Common myeloid progenitor, CD34-positive (primary cell): Measurements from ENCODE around the gene NPHP4.

Source experiments
- CTCF ChIA-PET: fragments of 350-600 bp; sonication (Branson Sonifier 250); formaldehyde crosslinking; loops from one replicate; lab custom pipeline; 2021; ENCODE audit warnings: antibody characterized with exemption; lab: Charles Lee
- POLR2A ChIA-PET: fragments of 350-600 bp; sonication (Branson Sonifier 250); formaldehyde crosslinking; loops from one replicate; lab custom pipeline; 2021; ENCODE audit warnings: antibody characterized with exemption; lab: Charles Lee
- DNase-seq, 3 donors: peaks; one replicate each; pipeline versions ENCODE4 v3.0.0 to v3.0.0-alpha.2; 2013
- H3K27ac ChIP-seq, 2 experiments: 1 replicate in 1 of 2; 2 replicates in 1 of 2; pipeline ENCODE4 v1.7.0; 2013; ENCODE audit warnings: inconsistent platforms in 2 of 2, low read length in 2 of 2, mild to moderate bottlenecking in 2 of 2, low read depth in 1 of 2, moderate library complexity in 1 of 2; ENCODE audit not compliant: severe bottlenecking in 2 of 2, insufficient read depth in 1 of 2, poor library complexity in 1 of 2
- H3K27me3 ChIP-seq, 5 experiments: replicated peaks in 2 of 5; 1 replicate in 3 of 5; 2 replicates in 2 of 5; pipeline versions ENCODE4 v1.6.1 to v1.7.0; 2013; ENCODE audit warnings: low read length in 4 of 5, mild to moderate bottlenecking in 2 of 5, moderate library complexity in 2 of 5, inconsistent platforms in 1 of 5; ENCODE audit not compliant: insufficient read depth in 5 of 5, control insufficient read depth in 4 of 5
- H3K36me3 ChIP-seq, 4 experiments: 1 replicate in 2 of 4; 2 replicates in 2 of 4; pipeline versions ENCODE4 v1.6.1 to v1.7.0; 2013; ENCODE audit warnings: low read length in 3 of 4, control low read depth in 1 of 4, mild to moderate bottlenecking in 1 of 4; ENCODE audit not compliant: control insufficient read depth in 4 of 4, insufficient read depth in 4 of 4
- H3K4me1 ChIP-seq, 4 experiments: 1 replicate in 3 of 4; 2 replicates in 1 of 4; pipeline versions ENCODE4 v1.6.1 to v1.7.1; 2013; ENCODE audit warnings: low read length in 3 of 4, mild to moderate bottlenecking in 3 of 4, control low read depth in 1 of 4, inconsistent platforms in 1 of 4, moderate library complexity in 1 of 4; ENCODE audit not compliant: control insufficient read depth in 4 of 4, insufficient read depth in 4 of 4; ENCODE audit errors: control extremely low read depth in 1 of 4
- H3K4me3 ChIP-seq, 7 experiments: 1 replicate in 4 of 7; 2 replicates in 3 of 7; pipeline versions ENCODE4 v1.5.1 to v1.7.0; 2013; ENCODE audit warnings: mild to moderate bottlenecking in 7 of 7, low read length in 6 of 7, moderate library complexity in 6 of 7, inconsistent platforms in 2 of 7, low read depth in 2 of 7, control low read depth in 1 of 7; ENCODE audit not compliant: insufficient read depth in 4 of 7, control insufficient read depth in 1 of 7; ENCODE audit errors: extremely low read depth in 1 of 7
- H3K9me3 ChIP-seq, 5 experiments: 1 replicate in 4 of 5; 2 replicates in 1 of 5; pipeline versions ENCODE4 v1.6.1 to v1.7.1; 2013; ENCODE audit warnings: low read length in 4 of 5, mild to moderate bottlenecking in 2 of 5, inconsistent platforms in 1 of 5, low read depth in 1 of 5, moderate library complexity in 1 of 5; ENCODE audit not compliant: control insufficient read depth in 4 of 5, insufficient read depth in 2 of 5; ENCODE audit errors: control extremely low read depth in 1 of 5
- WGBS: methylation state at CpG from one replicate; pipeline ENCODE4 v1.1.5; 2013; ENCODE audit not compliant: insufficient coverage; 5-methylcytosine and 5-hydroxymethylcytosine counted together

Gene NPHP4

GRCh38 chr1:5913078-5913845, 79.0 kb downstream of the NPHP4 start:
- CTCF ChIA-PET: no interaction called here
- H3K36me3 ChIP-seq: peaks cover 0 to 5% (median 2%) of the 10 kb centered on the region in 4 experiments
- POLR2A ChIA-PET: no interaction called here
- H3K27ac ChIP-seq: no peak overlapping the region
- H3K4me1 ChIP-seq: no peaks in the 10 kb centered on the region
- H3K4me3 ChIP-seq: no peak overlapping the region
- no peak for DNase-seq
- WGBS: 90% methylated on average over 6 of the region's 14 CpGs
- H3K9me3 ChIP-seq: no peaks in the 10 kb centered on the region
- no peaks in the 10 kb centered on the region for H3K27me3 ChIP-seq

GRCh38 chr1:5911871-5912271, 80.4 kb downstream of the NPHP4 start:
- H3K27ac ChIP-seq: no peak overlapping the region
- CTCF ChIA-PET: no interaction called here
- no peaks in the 10 kb centered on the region for H3K4me1 ChIP-seq
- no peaks in the 10 kb centered on the region for H3K27me3 ChIP-seq
- DNase-seq: no peak
- POLR2A ChIA-PET: no interaction called here
- H3K4me3 ChIP-seq: no peak overlapping the region
- no peaks in the 10 kb centered on the region for H3K9me3 ChIP-seq
- WGBS: 96% methylated on average over 16 of the region's 19 CpGs
- peaks cover 0 to 5% (median 2%) of the 10 kb centered on the region in 4 experiments for H3K36me3 ChIP-seq

- H3K27ac ChIP-seq: no peak overlapping the region
- ChIA-PET CTCF (no interaction called here), POLR2A (no interaction called here)
- no peak overlapping the region for H3K4me3 ChIP-seq
- no peaks in the 10 kb centered on the region for H3K4me1 ChIP-seq
- no peaks in the 10 kb centered on the region for H3K27me3 ChIP-seq
- WGBS: 91% methylated on average over 9 of the region's 14 CpGs
- no peak for DNase-seq
- no peaks in the 10 kb centered on the region for H3K9me3 ChIP-seq
- H3K36me3 ChIP-seq: peaks cover 0 to 7% (median 2%) of the 10 kb centered on the region in 4 experiments
Observed at GRCh38 chr1:5911157-5911556, 81.1 kb downstream of the NPHP4 start.

GRCh38 chr1:5910666-5911065, 81.6 kb downstream of the NPHP4 start:
- no peak for DNase-seq
- ChIA-PET POLR2A (no interaction called here), CTCF (no interaction called here)
- no peaks in the 10 kb centered on the region for H3K9me3 ChIP-seq
- no peak overlapping the region for H3K27ac ChIP-seq
- WGBS: 97% methylated on average over 8 of the region's 11 CpGs
- H3K27me3 ChIP-seq: no peaks in the 10 kb centered on the region
- H3K4me3 ChIP-seq: no peak overlapping the region
- peaks cover 0 to 9% (median 2%) of the 10 kb centered on the region in 4 experiments for H3K36me3 ChIP-seq
- no peaks in the 10 kb centered on the region for H3K4me1 ChIP-seq

GRCh38 chr1:5910276-5910620, 82.0 kb downstream of the NPHP4 start:
- H3K27me3 ChIP-seq: no peaks in the 10 kb centered on the region
- 96% methylated on average over 11 of the region's 11 CpGs for WGBS
- POLR2A ChIA-PET: no interaction called here
- no peak overlapping the region for H3K4me3 ChIP-seq
- CTCF ChIA-PET: no interaction called here
- no peaks in the 10 kb centered on the region for H3K9me3 ChIP-seq
- H3K27ac ChIP-seq: no peak overlapping the region
- DNase-seq: no peak
- H3K36me3 ChIP-seq: peaks cover 0 to 9% (median 5%) of the 10 kb centered on the region in 4 experiments
- no peaks in the 10 kb centered on the region for H3K4me1 ChIP-seq

- Histone ChIP-seq H3K4me1 (no peaks in the 10 kb centered on the region), H3K27ac (no peak overlapping the region), H3K27me3 (no peaks in the 10 kb centered on the region), H3K4me3 (no peak overlapping the region), H3K36me3 (peaks cover 0 to 9% (median 8%) of the 10 kb centered on the region in 4 experiments), H3K9me3 (no peaks in the 10 kb centered on the region)
- ChIA-PET POLR2A (no interaction called here), CTCF (no interaction called here)
- 96% methylated on average over 14 of the region's 14 CpGs for WGBS
- no peak for DNase-seq
Observed at GRCh38 chr1:5909576-5910275, 82.5 kb downstream of the NPHP4 start.
